MM.1S (cell line): ENCODE results near the gene GALNT9.

ENCODE experiments used
- DNase-seq: peaks from one replicate; pipeline ENCODE4 v3.0.0-alpha.2; 2015
- H2AFZ ChIP-seq: fragments of 300-600 bp; sonication (generic); 2 replicates; pipeline ENCODE4 v1.6.0; 2016; ENCODE audit warnings: antibody characterized with exemption, low read length
- H3F3A ChIP-seq: fragments of 300-600 bp; sonication (generic); 2 replicates; pipeline ENCODE4 v1.6.1; 2016; ENCODE audit warnings: mild to moderate bottlenecking, antibody characterized with exemption, low read length, moderate library complexity, mixed read lengths; ENCODE audit not compliant: insufficient read depth
- H3K27ac ChIP-seq: fragments of 300-600 bp; sonication (generic); 2 replicates; pipeline ENCODE4 v1.5.1; 2016; ENCODE audit warnings: mild to moderate bottlenecking, low read length
- H3K27me3 ChIP-seq: fragments of 300-600 bp; sonication (generic); replicated peaks from 2 replicates; pipeline ENCODE4 v1.6.0; 2016; ENCODE audit warnings: low read length; ENCODE audit not compliant: insufficient read depth
- H3K36me3 ChIP-seq: fragments of 300-600 bp; sonication (generic); replicated peaks from 2 replicates; pipeline ENCODE4 v1.6.1; 2016; ENCODE audit warnings: mild to moderate bottlenecking, low read length, mixed read lengths; ENCODE audit not compliant: insufficient read depth
- H3K4me1 ChIP-seq: fragments of 300-600 bp; sonication (generic); 2 replicates; pipeline ENCODE4 v1.6.1; 2016; ENCODE audit warnings: low read length, mixed read lengths
- H3K4me2 ChIP-seq: fragments of 300-600 bp; sonication (generic); 2 replicates; pipeline ENCODE4 v1.6.0; 2016; ENCODE audit warnings: low read depth, low read length
- H3K4me3 ChIP-seq: fragments of 300-600 bp; sonication (generic); 2 replicates; pipeline ENCODE4 v1.5.1; 2016; ENCODE audit warnings: low read length, mixed read lengths
- H3K79me2 ChIP-seq: fragments of 300-600 bp; sonication (generic); 2 replicates; pipeline ENCODE4 v1.6.1; 2016; ENCODE audit warnings: mixed run types, low read length, mixed read lengths
- H3K9ac ChIP-seq: fragments of 300-600 bp; sonication (generic); 2 replicates; pipeline ENCODE4 v1.6.1; 2016; ENCODE audit warnings: low read length, mixed read lengths
- H3K9me2 ChIP-seq: fragments of 300-600 bp; sonication (generic); replicated peaks from 2 replicates; pipeline ENCODE4 v1.6.1; 2016; ENCODE audit warnings: mild to moderate bottlenecking, low read length, mixed read lengths; ENCODE audit not compliant: insufficient read depth
- H3K9me3 ChIP-seq: fragments of 300-600 bp; sonication (generic); replicated peaks from 2 replicates; pipeline ENCODE4 v1.6.1; 2016; ENCODE audit warnings: mild to moderate bottlenecking, low read length, mixed read lengths; ENCODE audit not compliant: insufficient read depth
- H4K20me1 ChIP-seq: fragments of 300-600 bp; sonication (generic); 2 replicates; pipeline ENCODE4 v1.6.1; 2016; ENCODE audit warnings: mild to moderate bottlenecking, low read length, moderate library complexity, mixed read lengths; ENCODE audit not compliant: insufficient read depth
- CTCF ChIP-seq: fragments of 300-600 bp; sonication (generic); IDR thresholded peaks from 2 replicates; pipeline ENCODE4 v1.5.1; 2016; ENCODE audit warnings: antibody characterized with exemption, low read length, mixed read lengths
- EZH2 ChIP-seq: fragments of 300-600 bp; sonication (generic); optimal IDR thresholded peaks from 2 replicates; pipeline ENCODE3; 2017; ENCODE audit warnings: low read depth, mild to moderate bottlenecking, antibody characterized with exemption, low read length, mixed read lengths
- EZH2phosphoT487 ChIP-seq: fragments of 300-600 bp; sonication (generic); IDR thresholded peaks from 2 replicates; pipeline ENCODE4 v1.6.1; 2018; ENCODE audit warnings: antibody characterized with exemption, low read length

The GALNT9 gene

GRCh38 chr12:132285991-132286681 is 43.3 kb downstream of the GALNT9 start:
- H3K9ac ChIP-seq: no peak overlapping the region
- no peaks in the 10 kb centered on the region for H3K79me2 ChIP-seq
- no peak for DNase-seq
- no peak overlapping the region for H3K4me3 ChIP-seq
- TF ChIP-seq CTCF (no peak), EZH2phosphoT487 (no peak), EZH2 (no peak)
- H3K27me3 ChIP-seq: no peaks in the 10 kb centered on the region; the same call in 1 of the 2 replicates
- H3K27ac ChIP-seq: no peak overlapping the region
- no peaks in the 10 kb centered on the region for H3K36me3 ChIP-seq
- no peaks in the 10 kb centered on the region for H3K4me1 ChIP-seq
- H2AFZ ChIP-seq: no peak overlapping the region
- H3K4me2 ChIP-seq: no peak overlapping the region
- no peaks in the 10 kb centered on the region for H3K9me2 ChIP-seq
- no peaks in the 10 kb centered on the region for H3F3A ChIP-seq
- no peaks in the 10 kb centered on the region for H4K20me1 ChIP-seq
- H3K9me3 ChIP-seq: no peaks in the 10 kb centered on the region

- no peak overlapping the region for H3K4me3 ChIP-seq
- H3K4me1 ChIP-seq: no peaks in the 10 kb centered on the region
- no peak overlapping the region for H3K9ac ChIP-seq
- no peak overlapping the region for H2AFZ ChIP-seq
- H3F3A ChIP-seq: no peaks in the 10 kb centered on the region
- H4K20me1 ChIP-seq: no peaks in the 10 kb centered on the region
- no peaks in the 10 kb centered on the region for H3K79me2 ChIP-seq
- no peak for DNase-seq
- no peaks in the 10 kb centered on the region for H3K36me3 ChIP-seq
- H3K27ac ChIP-seq: no peak overlapping the region
- H3K4me2 ChIP-seq: no peak overlapping the region
- TF ChIP-seq EZH2 (no peak), CTCF (no peak), EZH2phosphoT487 (no peak)
- no peaks in the 10 kb centered on the region for H3K9me3 ChIP-seq
- no peaks in the 10 kb centered on the region for H3K9me2 ChIP-seq
- H3K27me3 ChIP-seq: no peaks in the 10 kb centered on the region; the same call in 1 of the 2 replicates
Observed at GRCh38 chr12:132284827-132285741, 44.3 kb downstream of the GALNT9 start.

- Histone ChIP-seq H3K4me3 (no peak overlapping the region), H3K36me3 (no peaks in the 10 kb centered on the region), H3K27ac (no peak overlapping the region), H3K79me2 (no peaks in the 10 kb centered on the region), H3K9ac (no peak overlapping the region), H3K9me2 (no peaks in the 10 kb centered on the region), H3K4me2 (no peak overlapping the region), H4K20me1 (no peaks in the 10 kb centered on the region), H3K9me3 (no peaks in the 10 kb centered on the region), H3K4me1 (no peaks in the 10 kb centered on the region), H3K27me3 (no peaks in the 10 kb centered on the region; the same call in 1 of the 2 replicates), H2AFZ (no peak overlapping the region), H3F3A (no peaks in the 10 kb centered on the region)
- DNase-seq: no peak
- TF ChIP-seq EZH2: no peak
Observed at GRCh38 chr12:132284071-132284826, 45.1 kb downstream of the GALNT9 start.
